ENCODE data around the gene RPGRIP1L. TPM values are rescaled to one million over a fixed set of nuclear protein-coding genes. Genes with fewer than 3 reads are reported as not detected.

RPGRIP1L gene
- total and polyA plus RNA-seq, 8 donors = 1.1 to 6.8 (median 1.4) TPM; not detected in 1

DNA sequence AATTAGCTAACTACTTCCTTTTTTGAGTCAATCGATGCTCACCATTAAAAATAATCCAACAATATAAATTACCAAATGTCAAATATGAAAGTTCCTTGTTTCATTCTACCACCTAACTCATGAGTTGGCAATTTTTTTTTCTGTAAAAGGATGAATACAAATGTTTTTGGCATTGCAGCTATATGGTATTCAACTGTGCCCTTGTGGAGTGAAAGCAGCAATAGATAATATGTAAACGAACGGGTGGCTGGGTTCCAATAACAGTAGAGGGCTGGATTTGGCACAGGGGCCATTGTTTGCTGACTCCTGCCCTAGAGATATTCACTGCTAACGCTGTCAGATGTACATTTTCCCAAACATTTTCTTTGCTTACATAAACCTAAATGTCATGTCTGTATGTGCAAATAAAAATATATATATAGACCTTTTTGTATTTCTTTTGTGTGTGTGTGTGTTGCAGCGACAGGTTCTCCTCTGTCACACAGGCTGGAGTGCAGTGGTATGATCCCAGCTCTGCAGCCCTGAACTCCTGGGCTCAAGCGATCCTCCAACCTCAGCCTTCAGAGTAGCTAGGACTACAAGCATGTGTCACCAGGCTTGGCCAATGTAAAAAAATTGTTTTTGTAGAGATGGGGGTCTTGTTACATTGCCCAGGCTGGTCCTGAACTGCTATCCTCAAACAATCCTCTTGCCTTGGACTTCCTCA, 73.9 kb downstream of the RPGRIP1L start:
- 30 to 44% (median 41%) methylated on average over 6 of the region's 6 CpGs for WGBS, 5 donors
- no peak overlapping the region for H3K27ac ChIP-seq
- H3K27me3 ChIP-seq = no peaks in the 10 kb centered on the region
- H3K4me1 ChIP-seq = peaks cover 0 to 13% (median 4%) of the 10 kb centered on the region in 4 donors
- TF ChIP-seq POLR2A (IDR thresholded peaks at IDR 0.05) (no peak), EP300 (IDR thresholded peaks at IDR 0.05) (no peak), POLR2AphosphoS5 (IDR thresholded peaks at IDR 0.05) (no peak)
- TF ChIP-seq, protein P1, sequence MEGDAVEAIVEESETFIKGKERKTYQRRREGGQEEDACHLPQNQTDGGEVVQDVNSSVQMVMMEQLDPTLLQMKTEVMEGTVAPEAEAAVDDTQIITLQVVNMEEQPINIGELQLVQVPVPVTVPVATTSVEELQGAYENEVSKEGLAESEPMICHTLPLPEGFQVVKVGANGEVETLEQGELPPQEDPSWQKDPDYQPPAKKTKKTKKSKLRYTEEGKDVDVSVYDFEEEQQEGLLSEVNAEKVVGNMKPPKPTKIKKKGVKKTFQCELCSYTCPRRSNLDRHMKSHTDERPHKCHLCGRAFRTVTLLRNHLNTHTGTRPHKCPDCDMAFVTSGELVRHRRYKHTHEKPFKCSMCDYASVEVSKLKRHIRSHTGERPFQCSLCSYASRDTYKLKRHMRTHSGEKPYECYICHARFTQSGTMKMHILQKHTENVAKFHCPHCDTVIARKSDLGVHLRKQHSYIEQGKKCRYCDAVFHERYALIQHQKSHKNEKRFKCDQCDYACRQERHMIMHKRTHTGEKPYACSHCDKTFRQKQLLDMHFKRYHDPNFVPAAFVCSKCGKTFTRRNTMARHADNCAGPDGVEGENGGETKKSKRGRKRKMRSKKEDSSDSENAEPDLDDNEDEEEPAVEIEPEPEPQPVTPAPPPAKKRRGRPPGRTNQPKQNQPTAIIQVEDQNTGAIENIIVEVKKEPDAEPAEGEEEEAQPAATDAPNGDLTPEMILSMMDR (IDR thresholded peaks at IDR 0.05) = no peak
- no peak overlapping the region for H3K4me3 ChIP-seq
- H3K9me3 ChIP-seq = no peaks in the 10 kb centered on the region
- peaks cover 0 to 4% (median 3%) of the 10 kb centered on the region in 4 donors for H3K36me3 ChIP-seq
- DNase-seq = peak; percentile 34 to 61
- intact Hi-C loops (cut with DNase I; ENCODE audit: low total_unique reads) = no loop called here

DNA sequence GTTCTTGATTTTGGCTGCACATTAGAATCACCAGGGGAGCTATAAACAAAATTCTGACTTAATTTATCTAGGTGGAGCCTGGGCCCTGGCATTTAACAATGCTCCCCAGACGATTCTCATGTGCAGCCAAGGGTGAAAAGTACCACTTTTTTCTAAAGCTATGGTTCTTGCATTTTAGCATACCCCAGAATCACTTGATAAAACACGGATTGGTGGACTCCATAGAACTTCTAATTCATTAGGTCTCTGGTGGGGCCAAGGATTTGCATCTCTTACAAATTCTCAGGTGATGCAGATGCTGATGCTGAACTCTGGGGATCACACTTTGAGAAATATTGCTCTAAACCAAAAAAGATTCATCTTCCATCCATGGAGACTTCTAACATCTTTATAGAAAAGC, 74.5 kb downstream of the RPGRIP1L start:
- no peak overlapping the region for H3K27ac ChIP-seq
- H3K4me3 ChIP-seq = no peak overlapping the region
- no peaks in the 10 kb centered on the region for H3K27me3 ChIP-seq
- no peaks in the 10 kb centered on the region for H3K9me3 ChIP-seq
- TF ChIP-seq POLR2A (IDR thresholded peaks at IDR 0.05) (no peak), POLR2AphosphoS5 (IDR thresholded peaks at IDR 0.05) (no peak), EP300 (IDR thresholded peaks at IDR 0.05) (no peak)
- TF ChIP-seq, protein P1 (IDR thresholded peaks at IDR 0.05) = no peak
- 77 to 85% (median 83%) methylated on average over 2 of the region's 2 CpGs for WGBS, 5 donors
- DNase-seq = no peak
- intact Hi-C loops (cut with DNase I; ENCODE audit: low total_unique reads) = no loop called here
- H3K4me1 ChIP-seq = peaks cover 0 to 13% (median 4%) of the 10 kb centered on the region in 4 donors
- peaks cover 0 to 2% (median 0%) of the 10 kb centered on the region in 4 donors for H3K36me3 ChIP-seq

DNA sequence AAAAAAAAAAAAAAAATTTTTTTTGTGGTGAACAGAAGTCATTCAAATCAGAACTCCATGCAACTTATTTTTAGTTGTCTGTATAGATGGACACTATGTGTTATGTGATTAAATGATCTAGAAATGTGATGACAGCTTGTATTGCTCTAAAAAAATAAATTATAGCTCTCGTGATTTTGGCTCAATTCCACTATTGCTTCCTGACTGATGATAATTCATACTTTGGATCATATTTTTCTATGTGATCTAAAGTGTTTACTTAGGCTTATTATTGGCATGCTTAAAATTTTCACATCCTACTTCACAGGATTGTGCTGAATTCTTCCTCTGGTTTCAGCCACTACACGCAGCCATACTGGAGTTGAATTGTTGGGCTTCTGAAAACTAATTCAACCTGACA, 76.8 kb downstream of the RPGRIP1L start:
- intact Hi-C loops (cut with DNase I; ENCODE audit: low total_unique reads) = no loop called here
- H3K27me3 ChIP-seq = no peaks in the 10 kb centered on the region
- TF ChIP-seq POLR2A (IDR thresholded peaks at IDR 0.05) (no peak), POLR2AphosphoS5 (IDR thresholded peaks at IDR 0.05) (no peak), EP300 (IDR thresholded peaks at IDR 0.05) (no peak)
- TF ChIP-seq, protein P1 (IDR thresholded peaks at IDR 0.05) = no peak

DNA sequence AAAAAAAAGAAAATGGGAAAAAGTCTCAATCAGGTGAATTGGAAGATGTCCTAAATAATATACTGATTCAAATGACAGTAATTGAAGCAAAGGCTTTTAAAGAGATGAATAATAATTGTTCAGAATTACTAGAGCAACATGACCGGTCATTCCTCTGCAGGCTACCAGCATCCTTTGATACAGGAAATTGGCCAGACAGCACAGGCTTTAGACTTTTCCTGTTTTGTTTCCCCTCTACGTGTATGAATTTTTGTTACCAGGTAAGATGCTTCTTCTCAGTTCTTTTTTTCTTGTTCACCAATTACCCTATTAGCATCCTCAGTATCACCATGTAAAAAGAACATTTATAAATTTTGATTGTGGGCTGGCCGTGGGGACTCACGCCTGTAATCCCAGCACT, 77.5 kb downstream of the RPGRIP1L start:
- peaks cover 0 to 13% (median 4%) of the 10 kb centered on the region in 4 donors for H3K4me1 ChIP-seq
- no peak for DNase-seq
- intact Hi-C loops (cut with DNase I; ENCODE audit: low total_unique reads) = no loop called here
- no peaks in the 10 kb centered on the region for H3K27me3 ChIP-seq
- H3K9me3 ChIP-seq = no peaks in the 10 kb centered on the region
- no peak overlapping the region for H3K4me3 ChIP-seq
- TF ChIP-seq POLR2A (IDR thresholded peaks at IDR 0.05) (no peak), POLR2AphosphoS5 (IDR thresholded peaks at IDR 0.05) (no peak), EP300 (IDR thresholded peaks at IDR 0.05) (no peak)
- TF ChIP-seq, protein P1 (IDR thresholded peaks at IDR 0.05) = no peak
- no peak overlapping the region for H3K27ac ChIP-seq
- WGBS, 5 donors = 86 to 93% (median 88%) methylated on average over 4 of the region's 4 CpGs
- no peaks in the 10 kb centered on the region for H3K36me3 ChIP-seq

More for the DNA sequence above, 76.8 kb downstream of the RPGRIP1L start:
- DNase-seq = no peak
- WGBS, 5 donors = 65 to 74% (median 69%) methylated on average over 2 of the region's 2 CpGs
- no peaks in the 10 kb centered on the region for H3K9me3 ChIP-seq
- no peak overlapping the region for H3K27ac ChIP-seq
- H3K4me3 ChIP-seq = no peak overlapping the region
- no peaks in the 10 kb centered on the region for H3K36me3 ChIP-seq
- peaks cover 0 to 13% (median 4%) of the 10 kb centered on the region in 4 donors for H3K4me1 ChIP-seq
